ENCODE results near the gene DNAH12. TPM values are rescaled to one million over a fixed set of nuclear protein-coding genes. Genes with fewer than 3 reads are reported as not detected.
A peak's percentile ranks its signal among the peaks of the same experiment; 100 is the strongest.

DNAH12 gene
- total RNA-seq, 1 experiment from 2014 or later = not detected

- TF ChIP-seq ZBTB33 (IDR thresholded peaks at IDR 0.05; ENCODE audit: extremely low read depth, insufficient replicate concordance, low read length) = no peak
- TF ChIP-seq POLR2A (IDR thresholded peaks at IDR 0.05; ENCODE audit: borderline replicate concordance, extremely low read depth, insufficient read depth, insufficient read length) = no peak
Measured at GRCh38 chr3:57557085-57557537, 13.0 kb upstream of the DNAH12 start (continued).

DNA sequence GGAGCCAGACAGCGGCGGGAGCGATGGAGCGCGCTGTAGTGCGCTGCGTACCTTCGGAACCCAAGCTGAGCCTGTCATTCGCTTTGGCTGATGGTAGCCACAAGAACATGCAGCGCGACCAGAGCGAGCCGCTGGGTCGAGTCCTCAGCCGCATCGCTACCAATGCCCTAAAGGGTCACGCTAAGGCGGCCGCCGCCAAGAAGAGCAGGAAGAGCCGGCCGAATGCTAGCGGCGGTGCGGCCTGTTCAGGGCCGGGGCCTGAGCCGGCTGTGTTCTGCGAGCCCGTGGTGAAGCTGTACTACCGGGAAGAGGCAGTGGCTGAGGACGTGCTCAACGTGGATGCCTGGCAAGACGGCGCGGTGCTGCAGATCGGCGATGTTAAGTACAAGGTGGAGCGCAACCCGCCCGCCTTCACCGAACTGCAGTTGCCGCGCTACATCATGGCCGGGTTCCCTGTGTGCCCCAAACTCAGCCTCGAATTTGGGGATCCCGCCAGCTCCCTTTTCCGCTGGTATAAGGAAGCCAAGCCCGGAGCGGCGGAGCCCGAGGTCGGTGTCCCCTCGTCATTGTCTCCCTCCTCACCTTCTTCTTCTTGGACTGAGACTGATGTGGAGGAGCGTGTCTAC, 12.4 kb upstream of the DNAH12 start:
- ChIA-PET CTCF (interaction anchor here (1.0 kb wide), 2 partner anchors 159 to 377 kb away, joined by 3 read pairs; no protein-coding TSS in a partner anchor), POLR2A (interaction anchor here (0.8 to 1.4 kb wide), 2 partner anchors 9 to 11 kb away, joined by 3 to 5 read pairs; no protein-coding TSS in a partner anchor), RAD21 (ENCODE audit: low non-redundant PET in 1 of 2, low total read pairs in 2 of 2, uncharacterized antibody in 2 of 2, unreplicated experiment in 2 of 2) (interaction anchor here in 1 of 2 experiments (1.1 kb wide), 1 partner anchor 159 kb away, joined by 3 read pairs; no protein-coding TSS in a partner anchor)
- H3K9ac ChIP-seq (ENCODE audit: low read length) = peak overlapping the region; percentile 92
- H3K4me3 ChIP-seq (replicated peaks in 1 of 2; ENCODE audit: low read depth in 1 of 2, low read length in 2 of 2) = peak overlapping the region; percentile 73 to 91
- ATAC-seq (peak; percentile 56), DNase-seq (ENCODE audit: low read depth, low spot score) (no peak)
- H3K36me3 ChIP-seq (ENCODE audit: control insufficient read depth in 1 of 2, insufficient read depth in 2 of 2, low read length in 2 of 2) = peaks cover 17 to 19% of the 10 kb centered on the region in 2 experiments
- H4K20me1 ChIP-seq (ENCODE audit: insufficient read depth) = no peaks in the 10 kb centered on the region; the same call in 1 of the 2 replicates
- peak overlapping the region; percentile 96 for H3K4me2 ChIP-seq (ENCODE audit: low read length)
- no peaks in the 10 kb centered on the region for H3K9me3 ChIP-seq (ENCODE audit: control insufficient read depth in 1 of 2, insufficient read depth in 1 of 2, low read depth in 1 of 2, low read length in 2 of 2)
- peaks cover 6 to 26% of the 10 kb centered on the region in 2 experiments; a peak in 3 of 4 replicates for H3K4me1 ChIP-seq (ENCODE audit: control insufficient read depth in 1 of 2, insufficient read depth in 2 of 2, low read length in 2 of 2)
- intact Hi-C loops (cut with micrococcal nuclease) = no loop called here
- TF ChIP-seq, protein P1, sequence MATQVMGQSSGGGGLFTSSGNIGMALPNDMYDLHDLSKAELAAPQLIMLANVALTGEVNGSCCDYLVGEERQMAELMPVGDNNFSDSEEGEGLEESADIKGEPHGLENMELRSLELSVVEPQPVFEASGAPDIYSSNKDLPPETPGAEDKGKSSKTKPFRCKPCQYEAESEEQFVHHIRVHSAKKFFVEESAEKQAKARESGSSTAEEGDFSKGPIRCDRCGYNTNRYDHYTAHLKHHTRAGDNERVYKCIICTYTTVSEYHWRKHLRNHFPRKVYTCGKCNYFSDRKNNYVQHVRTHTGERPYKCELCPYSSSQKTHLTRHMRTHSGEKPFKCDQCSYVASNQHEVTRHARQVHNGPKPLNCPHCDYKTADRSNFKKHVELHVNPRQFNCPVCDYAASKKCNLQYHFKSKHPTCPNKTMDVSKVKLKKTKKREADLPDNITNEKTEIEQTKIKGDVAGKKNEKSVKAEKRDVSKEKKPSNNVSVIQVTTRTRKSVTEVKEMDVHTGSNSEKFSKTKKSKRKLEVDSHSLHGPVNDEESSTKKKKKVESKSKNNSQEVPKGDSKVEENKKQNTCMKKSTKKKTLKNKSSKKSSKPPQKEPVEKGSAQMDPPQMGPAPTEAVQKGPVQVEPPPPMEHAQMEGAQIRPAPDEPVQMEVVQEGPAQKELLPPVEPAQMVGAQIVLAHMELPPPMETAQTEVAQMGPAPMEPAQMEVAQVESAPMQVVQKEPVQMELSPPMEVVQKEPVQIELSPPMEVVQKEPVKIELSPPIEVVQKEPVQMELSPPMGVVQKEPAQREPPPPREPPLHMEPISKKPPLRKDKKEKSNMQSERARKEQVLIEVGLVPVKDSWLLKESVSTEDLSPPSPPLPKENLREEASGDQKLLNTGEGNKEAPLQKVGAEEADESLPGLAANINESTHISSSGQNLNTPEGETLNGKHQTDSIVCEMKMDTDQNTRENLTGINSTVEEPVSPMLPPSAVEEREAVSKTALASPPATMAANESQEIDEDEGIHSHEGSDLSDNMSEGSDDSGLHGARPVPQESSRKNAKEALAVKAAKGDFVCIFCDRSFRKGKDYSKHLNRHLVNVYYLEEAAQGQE (IDR thresholded peaks at IDR 0.05; ENCODE audit: low read depth) = no peak
- peak; percentile 96 for TF ChIP-seq ZFX (IDR thresholded peaks at IDR 0.05)
- H3K27me3 ChIP-seq (ENCODE audit: insufficient read depth, low read length) = no peaks in the 10 kb centered on the region
- H3K27ac ChIP-seq (ENCODE audit: low read depth, low read length) = peak overlapping the region; percentile 59
- H3K9me2 ChIP-seq (ENCODE audit: insufficient read depth) = no peaks in the 10 kb centered on the region
- peaks cover 54% of the 10 kb centered on the region for H3K79me2 ChIP-seq (ENCODE audit: insufficient read depth, low read length)
- BruUV-seq (replicated peaks) = TSS peak; percentile 46
- no peak overlapping the region for H2AFZ ChIP-seq (ENCODE audit: low read depth, low read length, poor library complexity, severe bottlenecking)

Data from HCT116 (cell line).